Spleen (tissue), 11 donors: Measurements from ENCODE around the gene TSC1. TPM values are rescaled to one million over a fixed set of nuclear protein-coding genes. Genes with fewer than 3 reads are reported as not detected.
A peak's percentile ranks its signal among the peaks of the same experiment; 100 is the strongest.

Source experiments
- DNase-seq: peaks from one replicate; pipeline ENCODE4 v3.0.0-alpha.2; 2020
- H3K27ac ChIP-seq, 8 donors: fragments of 200-600 bp; sonication (generic) in 7 of 8; 1 replicate in 4 of 8; 2 replicates in 4 of 8; pipeline versions ENCODE4 v1.5.0 to v1.8.0; 2016 to 2021; ENCODE audit warnings: inconsistent platforms in 4 of 8, mild to moderate bottlenecking in 4 of 8, moderate library complexity in 1 of 8
- H3K27me3 ChIP-seq, 7 donors: fragments of 200-600 bp; sonication (generic) in 6 of 7; replicated peaks in 1 of 7; 1 replicate in 4 of 7; 2 replicates in 3 of 7; pipeline versions ENCODE4 v1.5.0 to v1.8.0; 2016 to 2021; ENCODE audit warnings: inconsistent platforms in 3 of 7, mild to moderate bottlenecking in 1 of 7
- H3K36me3 ChIP-seq, 6 donors: fragments of 200-600 bp; sonication (generic) in 5 of 6; 1 replicate in 4 of 6; 2 replicates in 2 of 6; pipeline versions ENCODE4 v1.5.0 to v1.8.0; 2016 to 2021; ENCODE audit warnings: inconsistent platforms in 2 of 6
- H3K4me1 ChIP-seq, 6 donors: fragments of 200-600 bp; sonication (generic) in 5 of 6; 1 replicate in 3 of 6; 2 replicates in 3 of 6; pipeline versions ENCODE4 v1.5.0 to v1.8.0; 2016 to 2021; ENCODE audit warnings: inconsistent platforms in 3 of 6
- H3K4me3 ChIP-seq, 8 donors: fragments of 200-600 bp; sonication (generic) in 7 of 8; 1 replicate in 4 of 8; 2 replicates in 4 of 8; pipeline versions ENCODE4 v1.5.0 to v1.8.0; 2016 to 2021; ENCODE audit warnings: inconsistent platforms in 4 of 8, mild to moderate bottlenecking in 4 of 8, moderate library complexity in 2 of 8
- H3K9me3 ChIP-seq, 8 donors: fragments of 200-600 bp; sonication (generic) in 7 of 8; 1 replicate in 4 of 8; 2 replicates in 4 of 8; pipeline versions ENCODE4 v1.5.0 to v1.8.0; 2016 to 2021; ENCODE audit warnings: inconsistent platforms in 4 of 8
- CTCF ChIP-seq, 11 experiments: fragments of 200-600 bp in 7 of 11; fragments of 450-650 bp in 4 of 11; sonication (generic) in 4 of 11; IDR thresholded peaks in 8 of 11; conservative IDR thresholded peaks in 3 of 11; 1 replicate in 7 of 11; 2 replicates in 4 of 11; pipeline versions ENCODE4 v1.4.0 to v1.8.0; 2016 to 2021; ENCODE audit warnings: antibody characterized with exemption in 11 of 11, inconsistent platforms in 4 of 11, mild to moderate bottlenecking in 1 of 11
- POLR2A ChIP-seq, 3 donors: fragments of 450-650 bp; IDR thresholded peaks; one replicate each; pipeline ENCODE4 v1.5.1; 2017; ENCODE audit warnings: antibody characterized with exemption in 3 of 3, mild to moderate bottlenecking in 1 of 3
- POLR2AphosphoS5 ChIP-seq, 3 donors: sonication (generic); formaldehyde crosslinking; IDR thresholded peaks; one replicate each; pipeline ENCODE4 v1.5.1; 2017; ENCODE audit warnings: antibody characterized with exemption in 3 of 3
- WGBS, 5 donors: extraction: QIAGEN DNeasy Blood & Tissue Kit in 3 of 5; methylation state at CpG; one replicate each; pipeline versions ENCODE4 v1.1.5 to v1.1.7; 2013 to 2018; 5-methylcytosine and 5-hydroxymethylcytosine counted together
- intact Hi-C: fragments of 100-400 bp; cut with DNase I; formaldehyde crosslinking; loops from one replicate; pipeline ENCODE4 v1.15.0; 2023; ENCODE audit warnings: low total_unique reads
- polyA plus RNA-seq, 3 donors: library from polyadenylated mRNA; stranded (reverse); fragments of 200-250 nt; gene quantifications; one replicate each; pipeline ENCODE4 v1.2.1, GENCODE V29; 2013
- total RNA-seq, 7 donors: library from RNA; depleted of rRNA in 3 of 7; stranded (reverse); fragments of >200 nt in 3 of 7; fragmentation: NEBNext Ultra II Directional in 4 of 7; extraction: Animal tissue kit (Norgen Biotek cat#: 25700) in 4 of 7; gene quantifications; one replicate each; pipeline versions ENCODE4 v1.1.0 to v1.2.1, GENCODE V29; 2016 to 2021
- donor health status: healthy with polysubstance abuse.
- donor health status: DM: no; HTN: no; CAD: no; lungs with moderate emphysema.
- donor health status: DM: no; HTN: no; CAD: no.
- donor health status: Bipolar disorder and iron deficiency.
- donor health status: healthy.
- donor health status: DM: no; HTN: no; CAD: no.
- donor health status: DM: yes; HTN: yes; CAD: no.

TSC1 gene
- total and polyA plus RNA-seq, 10 donors = 6.9 to 80.6 (median 51.6) TPM

GRCh38 chr9:132942541-132943182 is 1.8 kb downstream of the TSC1 start:
- no peak for DNase-seq
- no peak for TF ChIP-seq POLR2A (IDR thresholded peaks at IDR 0.05)
- no peak for TF ChIP-seq POLR2AphosphoS5 (IDR thresholded peaks at IDR 0.05)
- no peak for TF ChIP-seq CTCF (IDR thresholded peaks at IDR 0.05 in 8 of 11, conservative IDR thresholded peaks at IDR 0.05 in 3 of 11)
- H3K36me3 ChIP-seq = no peaks in the 10 kb centered on the region
- H3K9me3 ChIP-seq = no peaks in the 10 kb centered on the region
- intact Hi-C loops = no loop called here
- H3K4me3 ChIP-seq = peak overlapping the region in 1 of 8 donors; percentile 7
- peaks cover 15 to 38% (median 32%) of the 10 kb centered on the region in 6 donors for H3K4me1 ChIP-seq
- H3K27ac ChIP-seq = no peak overlapping the region
- 37 to 44% (median 38%) methylated on average over 5 of the region's 5 CpGs for WGBS, 5 donors
- H3K27me3 ChIP-seq = no peaks in the 10 kb centered on the region

- peaks cover 15 to 30% (median 23%) of the 10 kb centered on the region in 6 donors for H3K4me1 ChIP-seq
- H3K27me3 ChIP-seq = no peaks in the 10 kb centered on the region
- H3K27ac ChIP-seq = no peak overlapping the region
- whole genome bisulfite sequencing, 5 donors = 81 to 91% (median 85%) methylated on average over 1 of the region's 1 CpG
- no peak overlapping the region for H3K4me3 ChIP-seq
- TF ChIP-seq POLR2A (IDR thresholded peaks at IDR 0.05) (no peak), POLR2AphosphoS5 (IDR thresholded peaks at IDR 0.05) (no peak), CTCF (IDR thresholded peaks at IDR 0.05 in 8 of 11, conservative IDR thresholded peaks at IDR 0.05 in 3 of 11) (no peak)
- intact Hi-C loops = no loop called here
- H3K9me3 ChIP-seq = no peaks in the 10 kb centered on the region
- no peak for DNase-seq
- H3K36me3 ChIP-seq = peaks cover 0 to 10% (median 4%) of the 10 kb centered on the region in 6 donors
These were observed 5.2 kb downstream of the TSC1 start for GRCh38 chr9:132939169-132939568.

GRCh38 chr9:132937463-132937901 is 6.9 kb downstream of the TSC1 start:
- no peaks in the 10 kb centered on the region for H3K27me3 ChIP-seq
- H3K36me3 ChIP-seq = peaks cover 0 to 26% (median 5%) of the 10 kb centered on the region in 6 donors
- peaks cover 1 to 13% (median 7%) of the 10 kb centered on the region in 6 donors for H3K4me1 ChIP-seq
- no peak overlapping the region for H3K4me3 ChIP-seq
- H3K9me3 ChIP-seq = no peaks in the 10 kb centered on the region
- no peak for DNase-seq
- WGBS, 5 donors = 91 to 98% (median 94%) methylated on average over 7 of the region's 7 CpGs
- H3K27ac ChIP-seq = no peak overlapping the region
- TF ChIP-seq CTCF (IDR thresholded peaks at IDR 0.05 in 8 of 11, conservative IDR thresholded peaks at IDR 0.05 in 3 of 11) (no peak), POLR2A (IDR thresholded peaks at IDR 0.05) (no peak), POLR2AphosphoS5 (IDR thresholded peaks at IDR 0.05) (no peak)
- intact Hi-C loops = no loop called here

GRCh38 chr9:132935026-132935425 is 9.4 kb downstream of the TSC1 start:
- 89 to 96% (median 93%) methylated on average over 6 of the region's 6 CpGs for WGBS, 5 donors
- TF ChIP-seq POLR2A (IDR thresholded peaks at IDR 0.05) = no peak
- TF ChIP-seq CTCF (IDR thresholded peaks at IDR 0.05 in 8 of 11, conservative IDR thresholded peaks at IDR 0.05 in 3 of 11) = no peak
- no peak for TF ChIP-seq POLR2AphosphoS5 (IDR thresholded peaks at IDR 0.05)

More at GRCh38 chr9:132935026-132935425, 9.4 kb downstream of the TSC1 start:
- intact Hi-C loops = no loop called here
- peaks cover 0 to 3% (median 0%) of the 10 kb centered on the region in 6 donors for H3K4me1 ChIP-seq
- peaks cover 0 to 50% (median 8%) of the 10 kb centered on the region in 6 donors for H3K36me3 ChIP-seq
- no peak overlapping the region for H3K4me3 ChIP-seq
- H3K27me3 ChIP-seq = no peaks in the 10 kb centered on the region
- H3K27ac ChIP-seq = no peak overlapping the region
- no peak for DNase-seq
- H3K9me3 ChIP-seq = no peaks in the 10 kb centered on the region
